HG02852 (cell line): ENCODE measurements around the gene STEAP2.
A peak's percentile ranks its signal among the peaks of the same experiment; 100 is the strongest.
"Not testable (repeated sequence)": the region's sequence is repeated elsewhere in the genome, so short reads cannot be mapped to it uniquely, and the experiment has no call there.

ENCODE experiments used
- ATAC-seq: cut with Tn5 transposase; IDR thresholded peaks from one replicate; pipeline ENCODE4 v1.9.1; 2021; ENCODE audit warnings: mild to moderate bottlenecking, moderate library complexity; ENCODE audit not compliant: unreplicated experiment

The STEAP2 gene

GRCh38 chr7:90211391-90212148 lies at the start of gene STEAP2:
TSS of gene STEAP2 (plus strand) at chr7:90211740. CDS start at chr7:90225083, 13,343 bp downstream.
- ATAC-seq: peak; percentile 80

DNA sequence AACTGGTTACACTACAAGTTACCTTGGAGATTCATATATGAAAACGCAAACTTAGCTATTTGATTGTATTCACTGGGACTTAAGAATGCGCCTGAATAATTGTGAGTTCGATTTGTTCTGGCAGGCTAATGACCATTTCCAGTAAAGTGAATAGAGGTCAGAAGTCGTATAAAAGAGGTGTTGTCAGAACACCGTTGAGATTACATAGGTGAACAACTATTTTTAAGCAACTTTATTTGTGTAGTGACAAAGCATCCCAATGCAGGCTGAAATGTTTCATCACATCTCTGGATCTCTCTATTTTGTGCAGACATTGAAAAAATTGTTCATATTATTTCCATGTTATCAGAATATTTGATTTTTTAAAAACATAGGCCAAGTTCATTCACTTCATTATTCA lies 48.0 kb upstream of the STEAP2 start:
- no peak for ATAC-seq

DNA sequence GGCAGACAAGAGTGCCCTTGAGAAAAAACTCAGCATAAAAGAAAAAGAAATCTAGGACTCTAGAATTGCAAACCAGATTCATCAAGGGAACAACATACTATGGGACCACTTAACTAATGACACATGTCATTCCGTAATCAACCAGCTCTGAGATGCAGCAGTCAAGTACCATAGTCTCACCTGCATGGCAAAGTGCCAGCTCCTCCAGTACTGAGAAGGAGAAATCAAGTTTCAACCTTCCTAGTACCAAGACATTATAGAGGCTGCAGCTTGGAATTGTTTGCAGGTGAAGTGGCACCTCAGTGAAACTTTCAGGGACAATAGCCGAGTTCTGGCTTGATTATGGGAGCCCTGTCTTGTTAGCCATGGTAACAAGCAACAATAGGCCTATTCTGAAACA lies 45.8 kb upstream of the STEAP2 start:
- ATAC-seq: no peak

DNA sequence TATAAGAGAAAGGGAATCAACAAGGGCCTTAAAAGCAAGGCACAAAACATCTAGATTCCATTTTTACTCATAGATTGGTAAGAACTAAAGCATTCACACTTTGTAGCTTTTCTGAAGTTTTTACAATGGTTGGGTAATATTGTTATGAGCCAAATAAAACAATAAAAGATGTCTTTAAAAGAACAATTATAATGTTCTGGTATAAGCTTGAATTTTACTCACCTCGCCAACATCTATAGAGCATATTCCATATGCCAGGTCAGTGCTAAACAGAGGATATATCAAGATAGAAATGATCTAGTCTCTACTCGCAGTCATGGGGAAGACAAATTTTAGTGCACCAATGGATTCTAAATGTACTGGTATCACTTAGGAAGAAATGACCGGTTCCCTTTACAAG lies 45.4 kb upstream of the STEAP2 start:
- ATAC-seq: no peak

DNA sequence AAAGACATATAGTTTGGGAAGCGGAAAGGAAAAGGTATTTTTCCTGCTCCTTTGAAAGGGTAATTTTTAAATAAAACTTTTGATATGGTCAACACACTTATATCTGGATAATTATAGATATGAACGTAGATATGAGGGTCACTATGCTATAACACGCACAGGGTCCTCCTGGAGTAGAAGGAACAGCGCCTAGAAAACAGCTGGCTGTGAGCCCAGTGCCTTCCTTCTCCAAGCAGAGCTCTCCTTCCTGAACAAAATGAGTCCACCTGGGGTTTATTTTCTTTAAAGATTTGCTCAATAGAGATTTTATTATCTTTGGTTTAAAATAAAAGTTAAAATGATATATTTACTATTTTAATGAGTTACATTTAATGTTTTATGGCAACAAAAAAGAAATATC lies 44.2 kb upstream of the STEAP2 start:
- no peak for ATAC-seq

DNA sequence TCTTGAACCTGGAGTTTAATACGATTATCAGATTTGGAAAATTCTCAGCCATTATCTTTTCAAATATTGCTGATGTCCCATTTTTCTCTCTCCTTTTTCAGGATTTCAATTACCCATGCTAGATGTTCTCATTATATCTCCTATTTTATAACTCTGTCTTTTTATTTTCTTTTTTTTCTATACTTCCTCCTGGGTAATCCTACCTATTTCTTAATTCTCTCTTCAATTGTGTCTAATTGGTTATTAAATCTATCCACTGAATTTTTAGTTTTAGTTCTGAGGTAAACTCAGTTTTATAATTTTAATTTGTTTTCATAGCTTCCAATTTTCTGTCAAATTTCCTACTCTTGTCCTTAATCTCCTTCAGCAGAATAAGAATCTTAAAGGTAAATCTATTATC lies 41.6 kb upstream of the STEAP2 start:
- no peak for ATAC-seq

GRCh38 chr7:90172121-90172520 lies 39.4 kb upstream of the STEAP2 start:
- no peak for ATAC-seq

DNA sequence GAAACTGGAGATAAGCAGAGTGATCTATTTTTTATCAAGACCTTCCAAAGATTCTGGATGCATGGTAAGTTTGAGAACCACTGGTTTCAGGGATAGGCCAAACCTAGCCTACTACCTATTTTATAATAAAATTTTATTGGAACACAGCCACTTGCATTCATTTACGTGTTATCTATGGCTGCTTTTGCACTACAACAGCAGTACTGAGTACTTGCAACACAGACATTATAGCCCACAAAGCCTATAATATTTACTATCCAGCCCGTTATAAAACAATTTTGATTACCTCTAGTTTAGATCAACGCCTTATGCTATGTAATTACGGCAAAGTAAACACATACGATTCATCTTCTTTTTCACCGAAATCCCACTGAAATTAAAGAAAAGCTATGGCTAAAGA lies 38.9 kb upstream of the STEAP2 start:
- ATAC-seq: no peak

DNA sequence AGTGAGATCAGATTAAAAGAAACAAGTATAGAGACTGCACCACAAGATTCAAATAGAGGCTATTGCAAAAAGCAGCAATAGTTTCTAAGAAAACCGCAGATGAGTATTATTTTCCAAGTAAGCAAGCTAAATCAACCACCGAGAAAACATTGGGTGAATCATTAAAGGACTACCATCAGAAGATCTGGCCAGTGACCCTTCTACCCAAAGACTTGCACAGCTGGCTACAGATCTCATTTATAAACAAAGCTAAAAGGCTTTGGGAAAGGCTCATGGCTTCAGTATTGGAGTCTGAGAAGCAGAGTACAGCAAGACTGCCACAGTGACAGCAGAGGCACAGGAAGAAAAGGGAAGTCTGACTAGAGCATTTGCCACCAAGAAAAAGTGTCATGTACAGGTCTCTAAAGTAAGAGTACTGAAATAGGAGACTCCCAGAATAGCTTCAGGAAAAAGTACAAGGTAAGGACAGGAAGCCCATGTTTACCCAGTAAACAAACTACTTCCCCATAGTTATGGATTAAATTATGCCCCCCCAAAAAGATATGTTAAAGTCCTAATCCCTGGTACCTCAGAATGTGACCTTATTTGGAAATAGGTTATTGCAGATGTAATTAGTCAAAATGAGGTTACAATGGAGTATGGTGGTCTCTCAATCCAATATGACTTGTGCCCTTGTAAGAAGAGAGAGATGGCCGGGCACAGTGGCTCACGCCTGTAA lies 38.3 kb upstream of the STEAP2 start:
- ATAC-seq: peak; percentile 85

DNA sequence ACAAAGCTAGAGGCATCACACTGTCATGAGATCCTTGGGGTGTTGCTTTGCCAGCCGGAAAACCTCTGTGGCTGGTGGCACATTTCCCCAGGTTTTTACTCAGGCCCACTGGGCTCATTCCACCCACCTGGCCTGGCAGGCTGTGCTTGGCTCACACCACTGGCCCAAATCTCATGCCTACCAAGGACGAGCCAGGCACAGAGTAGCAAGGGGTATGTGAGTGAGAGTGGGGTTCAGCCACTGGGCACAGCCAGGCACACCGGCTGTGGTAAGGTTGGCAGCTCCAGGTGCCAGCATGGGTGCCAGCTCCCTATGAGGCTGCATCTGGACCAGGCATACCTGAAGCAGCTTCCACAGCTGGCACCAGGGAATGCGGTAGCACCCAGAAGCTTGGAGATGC lies 35.9 kb upstream of the STEAP2 start:
- ATAC-seq: no peak

DNA sequence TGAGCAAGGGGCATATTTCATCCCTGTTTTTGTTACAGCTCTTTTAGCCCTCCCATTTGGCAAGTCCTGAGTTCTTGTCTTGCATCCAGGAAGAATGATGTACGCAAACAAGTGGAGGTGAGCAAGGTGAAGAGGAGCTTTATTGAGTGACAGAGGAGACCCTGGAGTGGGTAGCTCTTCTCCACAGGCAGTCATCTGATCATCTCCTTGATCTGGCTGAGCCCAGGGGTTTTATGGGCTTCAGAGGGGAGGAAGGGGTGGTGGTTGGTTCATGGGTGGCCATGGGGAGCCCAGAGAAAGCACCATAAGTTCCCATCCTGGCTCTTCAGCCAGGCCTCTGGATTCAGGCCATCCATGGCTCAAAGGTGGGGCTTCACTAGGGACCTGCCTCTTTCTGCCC lies 35.3 kb upstream of the STEAP2 start:
- ATAC-seq: no peak

DNA sequence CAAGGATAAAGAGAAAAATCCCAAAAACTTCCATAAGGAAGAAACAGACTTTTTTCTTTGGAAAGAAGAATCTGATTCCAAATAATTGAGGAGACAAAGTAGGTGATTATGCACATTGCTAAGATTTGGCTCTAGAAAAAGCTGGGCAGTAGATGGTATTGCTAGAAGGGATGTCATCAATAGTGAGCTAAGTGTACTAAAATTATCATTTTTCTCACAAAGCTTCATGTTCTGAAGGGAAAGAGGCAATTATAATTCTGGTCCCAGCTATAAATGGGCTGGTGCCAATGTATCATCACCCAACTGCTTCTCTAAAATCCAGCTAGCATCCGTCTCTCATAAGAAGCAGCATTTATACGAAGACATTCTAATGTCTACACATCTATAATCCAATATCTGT lies 33.4 kb upstream of the STEAP2 start:
- ATAC-seq: no peak

DNA sequence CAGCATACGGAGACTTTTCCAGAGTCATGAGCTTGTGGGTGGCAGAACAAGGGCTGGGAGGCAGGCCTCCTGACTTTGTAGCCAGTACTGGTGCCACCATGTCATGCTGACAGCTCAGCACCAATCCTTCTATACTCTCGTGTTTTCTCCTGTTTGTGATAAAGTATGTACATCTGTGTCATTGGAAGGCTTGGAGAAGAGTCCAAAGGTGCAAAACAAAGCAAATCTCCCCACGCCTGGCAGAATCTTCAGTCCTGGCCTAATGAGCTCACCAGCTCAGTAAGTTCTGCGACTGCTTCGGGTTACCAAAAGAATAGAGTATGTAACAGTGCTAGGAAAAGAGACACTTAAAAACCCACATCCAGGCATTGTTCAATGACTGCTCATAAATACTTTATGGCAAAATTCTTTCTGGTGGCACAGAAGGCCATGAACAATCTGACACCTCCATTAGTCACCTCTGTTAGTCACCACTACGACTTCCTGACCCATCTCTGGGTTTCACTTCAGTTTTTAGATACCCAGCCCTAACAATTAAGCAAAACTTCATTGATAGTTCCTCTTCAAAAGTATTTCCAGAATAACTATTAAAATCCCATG lies 32.8 kb upstream of the STEAP2 start:
- peak; percentile 96 for ATAC-seq

GRCh38 chr7:90180011-90180585 lies 31.4 kb upstream of the STEAP2 start:
- ATAC-seq: no peak

- ATAC-seq: no peak
These were observed 30.9 kb upstream of the STEAP2 start for GRCh38 chr7:90180649-90181048.

DNA sequence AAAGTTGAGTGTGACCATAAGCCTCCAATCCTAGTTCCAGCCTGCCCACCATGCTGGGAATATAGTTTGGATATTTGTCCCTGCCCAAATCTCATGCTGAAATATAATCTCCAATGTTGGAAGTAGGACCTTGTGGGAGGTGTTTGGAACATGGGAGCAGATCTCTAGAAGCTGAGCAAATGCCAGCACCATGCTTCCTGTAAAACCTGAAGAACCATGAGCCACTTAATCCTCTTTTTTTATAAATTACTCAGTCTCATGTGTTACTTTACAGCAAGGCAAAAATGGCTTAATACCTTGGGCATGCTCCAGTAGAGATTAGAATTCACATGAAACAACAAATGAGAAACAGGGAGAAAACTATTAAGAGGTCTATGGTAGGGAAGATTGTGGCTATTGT lies 30.1 kb upstream of the STEAP2 start:
- no peak for ATAC-seq

GRCh38 chr7:90186290-90186689 lies 25.2 kb upstream of the STEAP2 start:
- not testable (repeated sequence) for ATAC-seq

- ATAC-seq: no peak
These were observed 24.0 kb upstream of the STEAP2 start for GRCh38 chr7:90187507-90188050.

GRCh38 chr7:90188281-90188680 lies 23.3 kb upstream of the STEAP2 start:
- ATAC-seq: peak; percentile 90

DNA sequence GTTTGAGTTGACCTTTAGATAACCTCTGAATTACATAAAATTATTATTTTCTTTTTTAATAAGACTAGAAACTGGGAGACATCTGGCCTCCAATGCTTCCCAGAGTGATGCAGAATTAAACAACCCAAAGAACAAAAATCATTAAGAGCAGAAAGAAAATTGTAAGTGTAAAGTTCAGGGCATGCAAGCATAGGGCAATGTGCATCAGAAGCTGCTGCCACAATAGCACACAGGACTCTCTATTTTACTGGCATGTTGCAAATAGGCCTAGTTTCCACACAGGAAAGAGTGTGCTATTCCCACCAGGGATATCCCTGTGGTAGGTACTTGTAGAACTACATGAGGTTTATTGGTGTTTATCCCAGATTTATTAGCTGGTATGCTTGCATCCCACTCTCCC lies 20.5 kb upstream of the STEAP2 start:
- ATAC-seq: no peak

DNA sequence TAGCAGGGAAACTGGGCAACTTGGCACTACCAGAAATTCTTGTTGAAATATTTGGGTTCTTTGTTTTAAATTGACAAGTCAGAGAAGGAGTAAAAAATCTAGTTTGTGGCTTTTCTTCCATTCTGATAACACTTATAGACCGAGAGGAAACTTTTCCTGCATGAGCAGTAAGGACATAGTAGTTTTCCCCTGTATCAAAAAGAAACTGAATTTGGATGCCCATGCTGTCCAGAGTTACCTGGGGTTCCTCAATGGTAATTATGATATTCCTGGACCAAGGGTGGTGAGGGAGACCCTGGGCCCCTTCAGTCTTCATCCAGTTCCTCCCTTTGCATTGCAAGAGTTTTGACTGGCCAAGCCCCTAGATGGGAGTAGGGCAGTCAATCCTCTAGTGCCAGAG lies 19.9 kb upstream of the STEAP2 start:
- no peak for ATAC-seq
